Type B pancreatic cell (in vitro differentiated cells): ENCODE measurements around the gene FAM110D. TPM values are rescaled to one million over a fixed set of nuclear protein-coding genes. Genes with fewer than 3 reads are reported as not detected.

Source experiments
- DNase-seq: peaks from one replicate; pipeline ENCODE4 v3.0.0; 2021; ENCODE audit warnings: mixed read lengths; ENCODE audit not compliant: unreplicated experiment; ENCODE audit errors: extremely low spot score
- H3K27ac Mint-ChIP-seq: 2 replicates; pipeline ENCODE4 v1.8.0; 2021; ENCODE audit warnings: mild to moderate bottlenecking, mixed read lengths
- H3K27me3 Mint-ChIP-seq: 2 replicates; pipeline ENCODE4 v1.8.0; 2021; ENCODE audit warnings: mixed read lengths
- H3K36me3 Mint-ChIP-seq: 2 replicates; pipeline ENCODE4 v1.8.0; 2021; ENCODE audit warnings: mixed read lengths
- H3K4me1 Mint-ChIP-seq: one replicate; pipeline ENCODE4 v1.8.0; 2021; ENCODE audit warnings: mixed read lengths; ENCODE audit not compliant: unreplicated experiment
- H3K4me3 Mint-ChIP-seq: 2 replicates; pipeline ENCODE4 v1.8.0; 2021; ENCODE audit warnings: mild to moderate bottlenecking, mixed read lengths
- H3K9me3 Mint-ChIP-seq: 2 replicates; pipeline ENCODE4 v1.8.0; 2021; ENCODE audit warnings: mixed read lengths
- total RNA-seq: library from RNA; stranded (reverse); gene quantifications from 2 replicates; pipeline ENCODE4 v1.2.1, GENCODE V29; 2021; ENCODE audit warnings: low replicate concordance
- TF ChIP-seq, protein P1 (sequence below): fragments of 200-600 bp; sonication (generic); conservative IDR thresholded peaks from 2 replicates; pipeline ENCODE4 v1.5.0; 2021; ENCODE audit warnings: antibody characterized with exemption, mild to moderate bottlenecking

The FAM110D gene
- total RNA-seq, 1 donor from 2014 or later = 1.4 TPM

DNA sequence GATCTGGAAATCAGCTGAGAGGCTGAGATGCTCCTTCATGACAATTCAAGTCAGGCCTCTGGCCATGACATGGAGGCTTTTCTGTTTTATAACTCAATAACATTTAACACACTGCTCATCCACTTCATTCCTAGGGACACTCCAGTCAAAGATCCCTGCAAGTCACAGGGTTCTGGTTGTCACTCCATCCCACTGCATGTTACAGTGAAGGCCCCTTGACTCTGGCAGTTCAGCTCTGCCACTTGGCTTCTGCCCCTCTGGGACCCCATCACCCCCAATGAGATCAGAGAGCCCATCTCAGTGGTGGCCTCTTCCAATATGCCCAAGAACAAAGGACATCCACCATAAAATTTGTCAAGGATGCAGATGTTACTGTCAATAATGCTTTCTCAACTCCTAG, 10.0 kb upstream of the FAM110D start:
- peak; percentile 20 for DNase-seq
- TF ChIP-seq, protein P1, sequence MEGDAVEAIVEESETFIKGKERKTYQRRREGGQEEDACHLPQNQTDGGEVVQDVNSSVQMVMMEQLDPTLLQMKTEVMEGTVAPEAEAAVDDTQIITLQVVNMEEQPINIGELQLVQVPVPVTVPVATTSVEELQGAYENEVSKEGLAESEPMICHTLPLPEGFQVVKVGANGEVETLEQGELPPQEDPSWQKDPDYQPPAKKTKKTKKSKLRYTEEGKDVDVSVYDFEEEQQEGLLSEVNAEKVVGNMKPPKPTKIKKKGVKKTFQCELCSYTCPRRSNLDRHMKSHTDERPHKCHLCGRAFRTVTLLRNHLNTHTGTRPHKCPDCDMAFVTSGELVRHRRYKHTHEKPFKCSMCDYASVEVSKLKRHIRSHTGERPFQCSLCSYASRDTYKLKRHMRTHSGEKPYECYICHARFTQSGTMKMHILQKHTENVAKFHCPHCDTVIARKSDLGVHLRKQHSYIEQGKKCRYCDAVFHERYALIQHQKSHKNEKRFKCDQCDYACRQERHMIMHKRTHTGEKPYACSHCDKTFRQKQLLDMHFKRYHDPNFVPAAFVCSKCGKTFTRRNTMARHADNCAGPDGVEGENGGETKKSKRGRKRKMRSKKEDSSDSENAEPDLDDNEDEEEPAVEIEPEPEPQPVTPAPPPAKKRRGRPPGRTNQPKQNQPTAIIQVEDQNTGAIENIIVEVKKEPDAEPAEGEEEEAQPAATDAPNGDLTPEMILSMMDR = no peak
- H3K27ac Mint-ChIP-seq = no peak overlapping the region
- no peak overlapping the region for H3K4me3 Mint-ChIP-seq
- no peaks in the 10 kb centered on the region for H3K27me3 Mint-ChIP-seq
- peaks cover 5% of the 10 kb centered on the region for H3K4me1 Mint-ChIP-seq
- no peaks in the 10 kb centered on the region for H3K36me3 Mint-ChIP-seq
- H3K9me3 Mint-ChIP-seq = no peaks in the 10 kb centered on the region

DNA sequence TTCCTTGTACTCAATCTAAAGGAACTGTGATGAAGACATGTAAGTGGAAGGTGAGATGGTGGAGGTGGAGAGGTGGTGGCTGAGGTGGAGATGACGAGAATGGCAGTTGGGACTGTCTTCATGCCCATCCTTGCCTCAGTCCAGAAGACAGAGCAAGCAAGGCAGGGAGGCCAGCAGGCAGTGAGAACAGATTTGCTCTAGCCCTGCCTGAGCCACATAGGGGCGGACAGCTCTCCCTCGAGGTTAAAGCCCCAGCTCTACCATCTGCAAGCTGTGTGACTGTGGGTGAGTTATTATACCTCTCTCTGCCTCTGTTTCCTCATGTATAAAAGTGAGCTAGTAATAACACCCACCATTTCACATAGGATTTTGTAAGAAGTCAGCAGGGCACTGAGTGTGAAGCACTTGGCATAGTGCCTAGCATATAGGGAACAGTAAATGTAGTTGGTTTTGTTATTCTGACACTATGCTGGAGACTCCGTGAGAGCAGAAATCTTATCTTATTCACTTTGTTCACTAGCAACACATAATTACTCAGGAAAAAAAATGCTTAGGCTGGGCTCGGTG, 4.8 kb upstream of the FAM110D start:
- H3K27ac Mint-ChIP-seq = no peak overlapping the region
- H3K4me1 Mint-ChIP-seq = peaks cover 25% of the 10 kb centered on the region
- H3K4me3 Mint-ChIP-seq = no peak overlapping the region
- H3K36me3 Mint-ChIP-seq = no peaks in the 10 kb centered on the region
- no peaks in the 10 kb centered on the region for H3K9me3 Mint-ChIP-seq
- DNase-seq = no peak
- H3K27me3 Mint-ChIP-seq = peaks cover 6% of the 10 kb centered on the region
- TF ChIP-seq, protein P1 = no peak

DNA sequence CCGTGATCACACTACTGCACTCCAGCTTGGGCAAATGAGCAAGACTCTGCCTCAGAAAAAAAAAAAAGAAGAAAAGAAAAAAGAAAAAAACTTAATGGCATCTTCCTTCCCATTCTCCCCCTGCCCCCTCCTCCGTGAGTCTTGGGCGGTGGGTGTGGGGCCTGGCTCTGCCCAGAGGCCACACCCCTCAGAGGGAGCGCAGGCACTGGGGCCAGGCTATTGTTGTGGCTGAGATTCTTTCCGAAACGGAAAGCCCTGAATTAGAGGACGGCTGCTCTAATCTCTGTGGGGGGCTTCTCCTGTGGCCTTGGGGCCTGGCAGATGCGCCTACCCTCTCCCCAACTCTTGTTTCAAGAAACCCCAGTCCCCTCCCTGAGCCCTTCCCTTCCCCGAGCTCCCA, 4.1 kb upstream of the FAM110D start:
- Mint-ChIP-seq H3K4me1 (peaks cover 29% of the 10 kb centered on the region), H3K27ac (no peak overlapping the region), H3K9me3 (no peaks in the 10 kb centered on the region), H3K36me3 (no peaks in the 10 kb centered on the region), H3K4me3 (peak overlapping the region; percentile 41), H3K27me3 (peaks cover 6% of the 10 kb centered on the region)
- no peak for DNase-seq
- TF ChIP-seq, protein P1 = no peak

DNA sequence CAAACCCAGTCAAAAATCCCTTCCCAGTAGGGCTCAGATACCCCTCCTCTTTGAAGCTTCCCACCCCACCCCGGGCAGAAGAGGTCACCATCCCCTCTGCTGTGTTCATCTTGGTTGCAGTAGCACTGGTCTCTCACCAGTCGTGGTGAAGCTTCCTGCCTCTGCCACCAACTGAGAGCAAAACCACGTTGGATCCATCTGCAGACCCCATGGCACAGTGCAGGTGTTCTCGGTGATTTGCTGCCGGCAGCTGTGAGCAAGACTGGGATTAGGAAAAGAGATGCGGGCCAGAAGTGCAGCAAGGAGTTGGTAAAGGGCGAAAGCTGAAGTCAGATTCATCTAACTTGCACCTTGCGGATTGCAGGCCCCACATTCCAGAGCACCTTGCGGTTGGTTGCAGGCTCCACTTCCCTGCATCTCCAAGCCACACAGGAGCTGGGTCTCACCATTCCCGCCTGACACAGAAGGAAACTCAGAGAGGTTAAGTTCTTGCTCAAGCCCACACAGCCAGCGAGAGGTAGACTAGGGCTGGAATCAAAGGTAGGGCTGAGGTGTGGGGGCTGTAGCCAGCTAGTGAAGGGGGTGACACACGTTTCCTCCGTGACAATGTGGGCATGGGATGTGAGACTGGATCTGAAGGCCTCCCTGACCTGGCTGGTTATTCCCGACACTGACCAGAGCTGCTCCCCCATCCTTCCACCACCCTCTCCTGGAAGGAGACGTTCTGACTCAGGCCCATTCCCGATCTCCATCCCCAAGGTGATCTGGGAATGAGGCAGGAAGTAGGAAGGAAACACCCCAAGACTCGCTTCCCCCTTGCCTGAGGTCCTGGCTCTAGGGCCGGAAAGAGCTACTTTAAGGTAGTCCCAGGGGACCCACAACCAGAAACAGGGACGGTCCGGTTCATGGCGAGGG, 3.3 kb upstream of the FAM110D start:
- H3K36me3 Mint-ChIP-seq = no peaks in the 10 kb centered on the region
- H3K27ac Mint-ChIP-seq = no peak overlapping the region
- peaks cover 6% of the 10 kb centered on the region for H3K27me3 Mint-ChIP-seq
- H3K4me3 Mint-ChIP-seq = peak overlapping the region; percentile 41
- peaks cover 30% of the 10 kb centered on the region for H3K4me1 Mint-ChIP-seq
- H3K9me3 Mint-ChIP-seq = no peaks in the 10 kb centered on the region
- TF ChIP-seq, protein P1 = no peak
- DNase-seq = no peak

DNA sequence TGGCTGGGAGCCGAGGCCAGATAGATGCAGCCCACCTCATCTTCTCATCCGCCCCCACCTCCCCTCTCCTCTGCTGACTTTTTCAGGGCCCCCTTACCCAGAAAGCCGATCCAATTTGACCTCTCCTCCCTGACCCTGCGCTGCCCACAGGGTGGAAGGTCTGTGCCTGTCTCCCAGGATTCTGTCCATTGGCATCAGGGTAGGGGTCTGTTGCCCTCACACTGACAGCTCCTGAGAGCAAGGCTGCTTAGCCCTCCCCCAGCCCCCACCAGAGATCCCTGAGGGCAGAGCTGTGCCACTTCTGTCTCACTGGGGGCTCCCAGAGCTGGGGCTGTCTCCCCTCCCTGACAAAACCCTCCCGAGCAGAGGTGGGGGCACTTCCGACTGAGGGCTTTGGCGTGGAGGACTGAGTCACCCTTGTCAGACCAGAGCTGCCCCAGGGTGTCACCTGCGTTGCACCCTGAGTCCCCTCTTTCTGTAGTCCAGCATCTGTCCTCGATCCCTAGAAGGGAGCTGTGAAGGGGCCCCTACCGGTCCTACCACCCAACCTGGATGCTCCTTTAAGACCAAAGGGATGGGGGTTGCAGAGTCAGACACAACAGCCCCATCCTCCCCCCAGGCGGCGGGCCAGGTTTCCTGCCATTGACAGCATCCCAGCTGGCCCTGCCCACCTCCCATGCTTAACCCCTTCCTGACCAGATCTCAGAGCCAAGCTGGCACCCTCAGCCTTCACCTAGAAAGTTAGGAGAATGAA, 2.4 kb upstream of the FAM110D start:
- H3K36me3 Mint-ChIP-seq = no peaks in the 10 kb centered on the region
- H3K4me1 Mint-ChIP-seq = peaks cover 30% of the 10 kb centered on the region
- TF ChIP-seq, protein P1 = no peak
- H3K27ac Mint-ChIP-seq = no peak overlapping the region
- peaks cover 6% of the 10 kb centered on the region for H3K27me3 Mint-ChIP-seq
- peak overlapping the region; percentile 41 for H3K4me3 Mint-ChIP-seq
- no peaks in the 10 kb centered on the region for H3K9me3 Mint-ChIP-seq
- DNase-seq = no peak
